NCI-H774 (cell line): Measurements from ENCODE around the gene DLST.

ENCODE experiments used
- DNase-seq: peaks from one replicate; lab custom pipeline; 2025; lab: John Stamatoyannopoulos, UW

Gene DLST

DNA sequence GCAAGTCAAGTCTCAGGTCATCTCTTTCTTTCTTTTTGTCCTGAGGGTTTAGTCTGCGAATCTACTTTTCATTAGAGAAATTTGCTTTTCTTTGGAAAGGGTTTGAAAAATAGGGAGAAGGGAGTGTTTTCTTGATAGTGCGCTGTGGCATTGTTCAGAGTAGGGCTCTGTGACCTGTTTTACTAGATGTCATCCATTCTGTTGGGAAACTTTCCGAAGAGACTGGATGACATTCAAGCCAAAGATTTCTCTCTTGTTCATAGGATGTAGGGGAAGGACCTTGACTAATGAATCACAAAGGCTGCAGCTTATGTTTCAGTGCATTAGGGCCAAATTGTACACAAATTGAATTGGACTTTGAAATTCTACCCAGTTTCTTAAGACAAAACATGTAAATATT lies 14.7 kb downstream of the DLST start:
- no peak for DNase-seq

DNA sequence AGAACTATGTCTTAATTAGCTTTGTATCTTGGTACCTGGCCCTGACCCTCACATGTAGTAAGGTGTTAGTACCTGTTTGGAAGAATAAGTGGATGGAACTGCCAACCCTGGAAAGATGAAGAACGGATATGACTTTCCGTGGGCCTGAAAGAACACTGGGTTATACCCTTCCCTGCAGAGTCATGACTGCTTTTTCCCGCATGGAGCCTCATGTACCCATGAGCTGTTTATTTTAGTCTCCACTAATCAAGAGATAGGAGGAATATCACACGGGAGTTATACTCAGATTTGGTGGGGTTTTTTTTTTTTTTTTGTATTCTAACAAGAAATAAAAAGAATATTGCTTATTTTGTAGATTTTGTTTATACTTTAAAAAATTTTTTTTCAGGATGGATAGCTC lies 15.9 kb downstream of the DLST start:
- no peak for DNase-seq

DNA sequence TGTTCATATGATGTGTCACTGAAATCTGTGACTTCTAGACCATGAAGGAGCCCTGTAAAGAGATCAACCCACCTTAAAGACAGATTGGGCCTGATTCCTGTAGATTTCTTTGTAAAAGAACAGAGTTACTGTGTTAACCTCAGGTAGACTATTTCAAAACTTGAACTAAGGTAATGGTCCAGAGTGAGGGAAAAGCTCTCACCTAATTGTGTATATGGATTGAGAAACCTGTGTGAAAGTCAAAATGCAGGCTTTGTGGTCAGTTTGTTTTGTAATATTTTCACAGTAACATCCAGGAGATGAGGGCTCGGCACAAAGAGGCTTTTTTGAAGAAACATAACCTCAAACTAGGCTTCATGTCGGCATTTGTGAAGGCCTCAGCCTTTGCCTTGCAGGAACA lies 16.4 kb downstream of the DLST start:
- no peak for DNase-seq

DNA sequence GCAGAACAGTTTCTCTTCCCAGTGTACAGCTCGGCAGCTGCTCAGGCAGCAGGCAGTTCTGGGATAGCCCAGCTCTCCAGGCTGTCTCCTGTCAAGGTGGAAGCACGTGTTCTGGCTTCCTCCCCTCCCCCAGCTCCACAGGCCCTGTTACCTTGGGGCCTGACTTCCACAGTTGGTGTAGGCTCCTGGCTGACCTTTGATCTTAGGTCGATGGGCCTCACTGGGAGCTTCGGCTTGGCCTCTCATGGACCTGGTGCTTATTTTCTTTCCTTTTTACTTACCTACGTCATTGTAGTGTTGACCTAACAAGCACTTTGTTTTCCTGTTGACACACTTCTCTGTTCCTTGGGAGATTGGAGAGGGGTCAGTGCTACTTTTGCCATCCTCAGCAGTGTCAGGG lies 17.0 kb downstream of the DLST start:
- DNase-seq = no peak

DNA sequence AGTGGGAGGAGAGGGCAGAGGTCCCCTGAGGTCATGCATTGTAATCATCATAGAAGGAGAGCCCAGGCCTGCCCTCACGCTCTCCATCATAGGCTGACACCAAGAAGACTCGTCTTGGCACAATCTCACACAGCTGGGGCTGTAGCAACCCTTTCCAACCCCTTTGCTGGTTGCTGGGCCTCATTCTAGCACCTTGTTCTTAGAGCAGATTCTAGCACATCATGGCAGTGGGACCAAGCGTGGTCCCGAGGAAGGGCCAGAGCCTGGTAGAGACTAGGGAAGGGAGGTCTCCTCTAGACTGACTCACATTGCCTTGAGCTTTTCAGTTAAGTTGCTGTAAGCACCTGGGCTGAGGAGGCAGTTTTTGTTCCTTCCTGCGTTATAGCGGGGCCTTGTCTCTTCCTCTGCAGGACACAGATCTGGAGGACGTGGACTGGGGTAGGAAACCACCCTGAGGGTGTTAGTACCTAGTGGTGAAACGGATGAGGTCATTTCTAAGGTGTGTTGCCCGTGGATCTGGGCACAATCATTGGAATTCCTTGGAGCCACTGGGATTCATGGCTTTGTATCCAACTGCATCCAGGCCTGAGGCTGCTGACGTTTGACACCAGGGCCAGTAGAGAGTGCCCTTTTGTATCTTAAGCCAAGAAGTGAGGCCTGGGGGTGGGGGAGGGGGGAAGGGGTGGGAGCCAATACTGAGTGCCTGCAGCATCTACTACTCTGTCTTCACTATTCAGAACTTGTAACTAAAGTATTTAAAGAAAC lies 21.4 kb downstream of the DLST start:
- DNase-seq = no peak

DNA sequence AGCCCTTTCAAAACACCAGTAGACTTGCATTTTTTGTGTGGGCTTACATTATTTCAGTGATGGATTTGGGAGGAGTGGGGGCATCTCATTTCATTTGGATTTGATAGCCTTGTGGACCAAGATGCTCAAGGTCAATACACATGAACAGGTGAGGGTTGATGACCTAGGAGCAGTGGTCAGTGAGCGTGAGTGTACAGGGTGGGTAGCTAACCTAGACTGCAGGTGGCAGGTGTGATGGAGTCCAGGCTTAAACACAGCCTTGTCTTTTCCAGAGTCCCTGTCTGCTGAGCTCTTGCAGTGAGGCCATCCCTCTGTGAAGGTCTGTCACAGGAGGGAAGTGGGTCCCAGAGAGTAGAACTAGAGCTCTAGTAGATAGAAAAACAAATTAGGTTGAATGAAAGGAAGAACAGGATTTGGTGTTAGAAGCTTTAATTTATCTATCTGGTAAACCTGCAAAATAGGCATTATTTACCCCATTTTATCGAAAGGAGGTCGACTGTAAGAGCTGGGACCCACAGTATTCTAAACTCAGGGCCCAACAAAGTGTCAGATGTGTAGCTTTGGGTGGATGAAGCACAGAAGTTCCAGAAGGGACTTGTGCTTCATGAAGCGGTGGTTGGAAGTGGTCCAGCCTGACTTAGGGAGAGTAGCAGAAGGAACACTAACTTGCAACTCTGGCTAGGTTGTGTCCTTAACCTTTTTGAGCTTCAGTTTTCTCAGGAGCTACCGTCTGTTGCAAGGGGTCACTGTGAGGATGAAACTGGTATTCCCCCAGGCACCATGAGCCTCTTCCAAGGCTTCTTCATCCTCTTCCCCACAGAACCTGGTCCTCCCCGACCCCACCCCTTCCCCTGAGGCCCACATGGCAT lies 23.2 kb downstream of the DLST start:
- DNase-seq = no peak

DNA sequence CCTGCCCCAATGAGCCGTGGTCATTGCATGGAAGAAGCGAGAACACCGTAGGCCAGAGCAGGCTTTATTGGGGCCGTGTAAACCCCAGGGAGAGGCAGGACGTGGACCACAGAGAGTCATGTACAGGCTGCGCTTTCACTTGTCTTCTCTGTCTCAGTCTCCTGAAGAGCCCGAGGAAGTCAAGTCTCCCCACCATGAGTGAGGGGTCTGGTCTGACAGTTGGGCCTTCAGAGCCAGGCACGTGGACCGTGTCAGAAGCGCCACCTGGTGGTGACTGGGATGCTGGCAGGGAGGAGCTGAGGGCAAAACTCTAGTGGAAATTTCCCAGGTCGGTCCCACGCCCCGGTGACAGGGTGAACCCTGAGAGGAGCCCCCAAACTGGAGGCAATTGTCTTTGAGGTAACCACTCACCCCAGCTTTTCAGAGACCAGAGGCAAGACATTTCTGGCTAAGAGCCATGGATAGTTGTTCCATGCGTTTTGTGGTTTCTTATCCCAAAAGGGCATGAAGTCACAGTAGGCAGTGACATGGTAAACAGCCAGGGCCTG lies 24.0 kb downstream of the DLST start:
- DNase-seq = no peak

DNA sequence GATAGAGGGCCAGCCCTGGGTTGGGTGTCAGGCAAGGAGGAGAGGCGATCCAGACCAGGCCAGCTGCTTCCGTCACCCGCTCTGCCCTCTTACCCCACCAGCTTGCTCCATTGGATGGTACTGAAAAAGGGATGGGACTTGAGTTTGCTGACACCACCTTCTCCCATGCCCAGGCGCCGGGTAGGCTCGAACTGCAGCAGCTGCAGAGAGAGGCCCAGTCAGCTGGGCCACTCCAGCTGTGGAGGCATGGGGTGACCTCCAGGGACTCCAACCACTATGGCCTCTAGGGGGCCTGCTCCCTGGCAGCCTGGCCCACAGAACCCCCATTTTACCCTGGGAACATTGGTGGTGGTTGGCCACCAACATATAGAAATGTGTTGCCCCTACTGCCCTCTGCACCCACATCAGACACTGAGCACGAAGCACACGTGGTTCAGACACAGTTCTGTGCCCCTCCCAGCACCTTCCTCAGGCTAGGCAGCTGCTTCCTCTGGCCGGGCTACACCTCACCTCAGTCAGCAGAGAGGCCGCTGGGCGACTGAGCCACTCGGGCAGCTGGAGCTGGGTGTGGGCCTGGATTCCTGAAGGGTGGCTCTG lies 25.3 kb downstream of the DLST start:
- DNase-seq = no peak

DNA sequence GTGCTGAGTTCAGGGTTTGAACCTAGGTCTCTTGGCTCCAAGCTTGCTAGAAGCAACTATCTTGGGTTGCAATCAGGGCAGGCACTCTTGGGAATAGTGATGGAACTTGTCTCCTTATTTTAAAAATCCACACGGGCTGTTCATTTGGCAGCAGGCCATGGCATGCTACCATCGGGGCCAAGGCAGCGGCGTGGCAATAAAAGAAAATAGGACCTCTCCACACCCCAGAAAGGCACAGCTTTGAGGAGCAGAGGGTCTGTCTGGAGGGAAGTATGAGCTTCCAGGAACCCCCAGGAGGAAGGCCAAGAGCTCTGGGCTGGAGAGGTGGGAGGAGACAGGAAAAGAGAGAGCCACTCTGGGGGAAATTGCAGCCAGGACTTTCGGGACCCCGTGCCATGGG lies 26.0 kb downstream of the DLST start:
- DNase-seq = no peak

DNA sequence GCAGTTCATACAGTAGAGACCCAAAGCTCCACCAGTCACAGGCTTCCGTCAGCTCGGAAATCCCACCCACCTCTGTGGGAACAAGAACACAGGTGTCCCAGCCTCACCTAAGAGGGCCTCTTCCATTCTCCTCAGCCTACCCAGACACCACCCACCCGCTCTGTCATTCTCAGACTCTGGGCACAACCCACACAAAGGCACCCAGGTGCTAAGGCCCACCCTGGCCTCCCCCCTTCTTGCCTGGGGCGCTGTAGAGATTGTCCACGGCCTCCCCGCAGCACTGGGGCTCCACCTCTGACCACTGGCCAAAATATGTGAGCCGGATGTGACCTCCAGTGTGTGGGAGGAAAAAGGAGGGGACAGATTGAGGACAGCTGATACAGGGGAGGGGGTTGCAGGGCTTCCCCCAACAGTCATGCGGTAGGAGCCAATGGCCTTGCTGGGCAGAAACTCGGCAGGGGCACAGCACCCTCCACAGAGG lies 27.2 kb downstream of the DLST start:
- no peak for DNase-seq

DNA sequence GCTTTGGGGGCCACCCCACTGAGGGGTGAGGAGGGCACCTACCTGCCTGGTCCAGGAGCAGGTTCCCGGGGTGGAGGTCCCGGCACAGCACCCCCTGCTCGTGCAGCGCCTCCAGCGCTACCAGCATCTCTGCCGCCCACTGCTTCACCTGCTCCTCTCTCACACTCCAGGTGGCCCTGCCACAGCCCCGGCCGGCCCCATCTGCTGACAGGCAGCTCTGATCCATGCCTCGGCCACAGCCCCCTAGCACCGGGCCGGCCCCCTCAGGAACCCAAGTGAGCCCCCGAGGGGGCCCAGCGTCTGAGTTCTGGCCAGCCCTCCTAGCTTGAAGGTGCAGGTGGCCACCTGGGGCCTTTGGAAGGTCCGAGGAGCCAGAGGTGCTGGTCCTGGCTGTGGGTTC lies 27.8 kb downstream of the DLST start:
- DNase-seq = no peak

DNA sequence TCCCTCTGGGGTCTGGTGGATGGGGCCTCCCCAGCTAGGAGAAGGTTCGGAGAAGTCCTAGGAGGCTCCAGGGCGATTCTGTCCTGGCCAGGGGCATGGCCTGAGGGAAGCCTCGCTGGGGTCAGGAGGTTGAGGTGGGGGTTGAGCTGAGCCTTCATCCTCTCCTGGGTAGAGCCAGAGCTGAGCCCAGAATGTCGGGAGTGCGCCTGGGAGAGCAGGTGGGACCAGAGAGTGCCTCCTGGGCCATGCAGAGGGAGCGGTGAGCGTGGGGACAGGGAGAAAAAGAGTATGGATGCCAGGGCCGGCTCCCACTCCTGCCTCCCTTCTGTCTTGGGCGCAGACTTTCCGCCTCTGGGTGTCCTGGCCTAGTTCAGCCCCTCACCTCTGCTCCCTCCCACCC lies 28.2 kb downstream of the DLST start:
- DNase-seq = no peak

DNA sequence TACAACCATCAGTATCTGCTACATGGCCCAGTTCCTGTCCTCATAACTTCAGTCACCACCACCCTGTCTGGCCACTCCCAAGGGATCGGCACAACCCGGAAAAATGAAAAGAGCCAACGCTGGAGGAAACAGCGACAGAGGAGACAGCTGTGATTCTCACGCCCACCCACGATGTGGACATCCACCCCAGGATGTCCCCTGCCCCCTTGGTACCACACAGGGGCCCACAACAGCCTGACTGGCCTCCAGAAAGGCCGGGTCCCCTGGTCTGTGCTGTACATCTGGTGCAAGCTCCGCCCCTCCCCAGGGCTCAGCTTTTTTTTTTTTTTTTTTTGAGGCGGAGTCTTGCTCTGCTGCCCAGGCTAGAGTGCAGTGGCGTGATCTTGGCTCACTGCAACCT lies 28.8 kb downstream of the DLST start:
- no peak for DNase-seq

DNA sequence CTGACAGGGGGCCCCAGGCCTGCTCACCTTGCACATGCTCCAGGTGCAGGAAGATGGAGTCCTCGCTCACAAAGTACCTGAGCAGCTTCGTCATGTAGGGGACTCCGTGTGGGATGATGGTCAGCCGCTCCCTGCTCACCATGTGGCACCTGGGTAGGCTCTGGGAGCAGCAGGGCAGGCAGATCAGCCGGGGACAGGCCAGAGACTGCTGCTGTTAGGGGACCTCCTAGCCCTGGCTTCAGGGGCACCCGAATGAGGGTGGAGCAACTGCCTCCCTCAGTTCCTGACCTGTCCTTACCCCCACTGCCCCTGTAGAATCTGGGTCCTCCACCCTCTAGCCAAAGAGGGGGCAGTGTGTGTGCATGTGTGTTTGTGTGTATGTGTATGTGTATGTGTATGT lies 29.5 kb downstream of the DLST start:
- DNase-seq = no peak

DNA sequence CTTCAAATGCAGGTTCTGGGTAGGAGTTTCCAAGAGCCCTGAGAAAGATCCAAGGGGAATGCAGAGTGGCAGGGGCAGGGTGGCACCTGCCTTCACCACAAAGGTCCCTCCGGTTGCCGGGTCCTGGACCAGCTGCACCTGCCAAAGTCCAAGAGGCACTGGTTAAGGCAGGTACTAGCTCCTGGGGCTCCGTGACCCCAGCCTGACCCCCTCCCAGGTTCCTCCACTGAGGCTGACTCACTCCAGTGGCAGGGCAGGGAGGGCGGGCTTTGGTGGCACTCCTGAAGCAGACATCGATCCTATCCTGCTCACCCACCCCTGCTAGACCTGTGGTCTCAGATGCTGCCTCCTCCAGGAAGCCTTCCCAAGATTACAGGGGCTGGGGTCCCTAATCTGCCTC lies 30.0 kb downstream of the DLST start:
- DNase-seq = no peak

DNA sequence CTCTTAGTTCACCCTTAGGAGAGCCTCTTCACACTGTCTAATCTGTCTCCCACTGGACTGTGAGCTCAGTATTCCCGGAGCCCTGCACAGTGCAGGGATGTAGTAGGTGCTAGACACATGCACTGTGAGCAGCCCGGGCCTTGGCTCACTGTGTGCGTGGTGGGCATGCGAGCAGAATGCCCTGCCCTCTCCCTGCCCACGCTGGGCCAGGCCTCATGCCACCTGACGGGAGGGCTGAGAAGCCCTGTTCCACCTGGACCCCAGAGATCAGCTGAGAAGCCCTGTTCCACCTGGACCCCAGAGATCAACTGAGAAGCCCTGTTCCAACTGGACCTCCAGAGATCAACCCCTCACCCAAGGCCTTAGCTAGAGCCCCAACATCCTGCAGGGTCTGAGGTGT lies 30.4 kb downstream of the DLST start:
- DNase-seq = no peak

DNA sequence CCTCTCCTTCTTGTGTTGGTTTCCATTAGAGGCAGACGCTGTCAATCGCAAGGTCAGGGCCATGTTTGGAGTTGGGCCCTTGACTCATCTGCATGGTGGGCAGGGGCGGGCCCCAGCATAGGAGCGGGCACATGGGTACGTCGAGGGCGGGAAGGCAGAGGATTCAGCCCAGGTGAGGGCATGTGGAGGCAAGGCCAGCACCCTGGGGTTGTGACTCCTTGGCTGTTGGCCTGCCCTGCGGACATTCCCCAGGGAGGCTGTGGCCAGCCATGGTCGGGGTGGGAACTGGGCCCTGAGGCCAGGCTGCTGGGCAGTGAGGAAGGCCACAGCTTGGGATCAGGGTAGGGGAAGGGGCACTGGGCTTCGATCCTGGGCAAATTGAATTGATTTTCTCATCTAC lies 31.1 kb downstream of the DLST start:
- DNase-seq = no peak

DNA sequence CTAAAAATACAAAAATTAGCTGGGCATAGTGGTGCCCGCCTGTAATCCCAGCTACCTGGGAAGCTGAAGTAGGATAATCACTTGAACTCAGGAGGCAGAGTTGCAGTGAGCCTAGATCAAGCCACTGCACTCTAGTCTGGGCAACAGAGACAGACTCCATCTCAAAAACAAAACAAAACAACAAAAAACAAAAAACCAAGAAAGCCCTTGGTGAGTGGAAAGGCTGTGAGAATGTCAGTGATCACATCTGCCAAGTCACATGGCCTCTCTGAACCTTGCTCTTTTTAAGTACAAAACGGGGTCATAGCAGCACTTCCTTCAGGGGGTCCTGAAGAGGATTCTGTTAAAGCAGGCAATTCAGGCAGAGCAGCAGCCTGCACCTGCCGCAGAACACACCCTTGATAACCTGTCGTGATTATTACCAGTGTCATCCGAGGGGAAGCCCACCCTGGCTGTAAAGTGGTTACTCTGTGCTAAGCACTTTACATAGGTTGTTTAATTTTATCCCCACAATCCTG lies 31.7 kb downstream of the DLST start:
- DNase-seq = no peak

DNA sequence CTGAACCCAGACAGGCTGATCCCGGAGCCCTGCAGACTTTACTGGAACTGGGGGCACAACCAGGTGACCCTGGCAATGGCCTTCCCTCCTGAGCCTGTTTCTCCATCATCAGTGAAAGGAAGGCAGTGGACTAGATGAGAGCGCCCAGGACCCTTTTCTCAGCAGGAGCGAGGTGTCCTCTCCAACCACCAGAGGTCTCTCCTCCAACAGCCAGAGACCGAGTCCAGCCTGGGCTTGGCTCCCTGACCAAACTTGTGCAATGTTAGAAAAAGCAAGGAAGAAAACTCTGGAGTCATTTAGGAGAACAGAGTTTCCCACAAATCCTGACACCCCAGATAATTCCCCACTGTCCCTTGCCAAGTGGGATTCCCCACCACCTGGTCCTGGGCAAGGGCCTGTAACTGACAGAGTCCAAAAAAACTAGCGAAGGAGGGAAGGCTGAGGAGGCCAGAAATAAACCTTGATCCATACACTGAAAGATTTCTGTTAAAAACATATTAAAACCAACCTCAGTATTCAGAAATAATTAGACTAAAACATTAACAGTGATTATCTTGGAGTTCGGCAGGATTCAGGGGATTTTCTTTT lies 32.4 kb downstream of the DLST start:
- DNase-seq = no peak

DNA sequence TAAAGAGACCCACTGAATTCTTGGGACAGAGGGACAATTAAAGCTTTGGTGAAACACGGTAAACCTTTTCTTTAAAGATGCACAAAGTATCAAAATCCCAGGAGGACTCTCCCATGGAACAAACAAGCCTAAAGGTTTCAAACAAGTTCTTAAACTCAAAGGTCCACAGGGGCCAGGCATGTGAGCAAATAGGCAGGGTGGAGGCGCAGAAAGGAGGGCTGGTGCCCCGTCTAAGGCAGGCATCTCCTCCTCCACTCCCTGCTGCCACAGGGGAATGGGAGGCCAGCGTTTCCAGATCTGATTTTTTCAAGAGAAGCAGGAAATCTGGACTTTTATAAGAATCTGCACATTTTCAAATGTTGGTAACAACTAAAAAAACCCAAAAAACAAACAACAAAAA lies 33.7 kb downstream of the DLST start:
- no peak for DNase-seq

DNA sequence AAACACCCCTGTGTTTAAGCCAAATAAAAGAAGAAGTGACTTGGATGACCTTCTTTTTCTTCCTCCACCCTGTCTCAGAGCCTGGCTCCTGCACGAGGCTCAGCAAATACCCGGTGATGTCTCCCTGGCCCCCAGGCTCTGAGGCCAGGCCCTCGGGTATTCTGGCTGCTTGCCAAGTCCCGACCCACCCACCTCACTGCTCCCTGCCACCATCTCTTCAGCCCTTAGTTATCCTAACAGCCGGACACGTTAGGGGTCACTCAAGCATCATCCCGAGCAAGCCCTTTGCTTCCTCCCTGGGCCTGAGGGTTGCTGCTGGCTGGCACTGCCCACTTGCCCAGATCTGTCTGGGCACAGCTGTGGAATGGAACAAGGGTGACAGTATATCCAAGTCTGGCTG lies 34.1 kb downstream of the DLST start:
- DNase-seq = no peak

DNA sequence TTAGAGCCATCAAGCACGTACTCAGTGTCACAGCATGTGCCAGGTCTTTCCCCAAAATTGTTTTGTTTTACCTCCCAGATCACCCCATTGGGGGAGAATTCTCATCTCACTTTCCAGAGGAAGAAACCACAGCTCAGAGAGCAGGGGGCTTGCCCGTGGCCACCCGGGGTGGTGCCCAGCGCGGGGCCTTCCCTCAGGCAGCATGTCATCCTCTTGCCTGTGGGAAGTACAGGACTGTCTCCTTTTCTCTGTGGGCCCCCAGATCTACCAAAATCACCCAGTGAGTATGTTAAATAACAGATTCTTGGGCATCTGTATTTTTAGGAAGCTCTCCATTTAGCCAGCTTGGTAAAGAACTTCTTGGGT lies 35.4 kb downstream of the DLST start:
- no peak for DNase-seq
